SHP77 (cell line): ENCODE measurements around the gene TBX20.
A peak's percentile ranks its signal among the peaks of the same experiment; 100 is the strongest.
"Not testable (repeated sequence)": the region's sequence is repeated elsewhere in the genome, so short reads cannot be mapped to it uniquely, and the experiment has no call there.

Experiments used
- DNase-seq, 2 experiments: peaks; one replicate each; lab custom pipeline; 2025; lab: John Stamatoyannopoulos, UW

The TBX20 gene

DNA sequence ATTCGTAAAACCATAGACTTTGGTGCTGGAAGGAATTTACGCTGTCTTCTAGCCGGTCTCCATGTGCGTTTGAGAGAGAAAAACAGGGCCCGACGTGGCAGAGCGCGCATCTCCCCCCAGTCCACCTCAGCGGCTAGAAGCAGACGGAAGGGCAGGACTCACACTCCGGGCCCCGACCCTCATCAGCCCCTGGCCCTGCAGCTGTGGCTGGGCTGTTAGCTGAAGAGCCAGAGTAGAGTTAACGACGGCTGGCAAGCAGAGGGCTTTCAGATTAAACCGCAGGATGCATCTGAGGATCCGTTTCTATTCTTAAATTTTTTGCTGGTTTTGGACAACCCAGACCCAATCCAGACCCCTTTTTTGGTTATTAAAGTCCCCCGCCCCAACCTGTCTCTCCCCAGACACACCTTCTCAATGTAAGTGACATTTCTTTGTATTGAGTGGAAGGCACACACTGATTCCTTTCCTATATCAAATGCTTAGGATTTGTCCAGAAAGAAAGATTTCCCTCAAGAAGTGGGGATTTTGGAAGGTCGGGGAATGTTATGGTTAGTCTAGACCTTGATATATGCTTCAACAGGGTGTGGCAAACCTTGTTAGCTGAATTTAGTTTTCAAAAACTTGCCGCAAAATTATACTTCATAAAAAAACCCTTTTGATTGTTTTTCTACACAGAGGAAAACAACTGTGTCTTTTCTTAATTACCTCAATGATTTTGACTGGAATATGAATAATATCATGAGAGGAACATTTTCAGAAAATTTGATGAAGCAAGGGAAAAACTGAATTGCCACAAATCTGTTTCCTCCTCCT lies 1.7 kb upstream of the TBX20 start:
- no peak for DNase-seq

DNA sequence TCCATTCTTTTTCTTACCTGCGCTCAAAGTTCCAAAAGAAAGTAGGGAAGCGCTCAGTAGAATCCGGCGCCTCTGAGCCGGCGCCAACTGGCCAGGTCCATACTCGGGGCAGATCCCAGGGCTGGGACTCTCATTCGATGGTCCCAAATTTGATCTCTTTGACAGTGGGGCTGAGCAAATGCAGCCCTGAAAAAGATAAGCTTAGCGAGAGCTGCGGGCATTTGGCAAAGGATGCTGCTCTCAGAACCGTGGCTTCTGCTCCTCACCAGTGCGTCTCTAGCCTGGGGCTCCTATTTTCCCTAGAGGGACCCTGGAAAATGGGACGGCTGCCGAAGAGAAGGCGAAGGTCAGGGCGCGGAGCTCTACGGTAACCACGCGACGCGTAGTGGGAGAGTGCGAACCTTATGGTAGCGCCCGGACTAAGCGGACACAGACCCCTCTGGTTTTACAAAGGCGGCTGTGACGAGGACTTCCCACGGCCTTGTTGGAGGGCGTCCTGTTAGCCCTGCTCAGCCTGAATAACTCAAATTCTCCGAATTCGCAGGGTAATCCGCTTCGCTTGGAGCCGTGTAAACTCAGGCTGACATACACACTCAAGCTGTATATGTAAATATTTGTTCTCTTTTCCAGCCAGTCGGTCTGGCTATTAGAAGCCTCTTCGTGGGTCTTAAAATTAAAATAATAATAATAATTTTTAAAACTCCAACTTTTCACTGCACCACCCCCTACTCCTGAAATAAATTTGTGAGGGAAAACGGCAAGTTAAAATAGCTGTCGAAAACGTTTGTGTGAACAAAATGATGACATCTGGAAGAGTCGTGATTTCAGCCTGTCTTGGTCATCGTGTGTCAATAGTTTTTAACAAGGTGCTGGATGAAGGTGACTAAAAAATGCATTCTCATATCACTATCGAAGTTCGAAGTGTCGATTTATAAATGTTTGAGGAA lies 869 bp upstream of the TBX20 start:
- no peak for DNase-seq

DNA sequence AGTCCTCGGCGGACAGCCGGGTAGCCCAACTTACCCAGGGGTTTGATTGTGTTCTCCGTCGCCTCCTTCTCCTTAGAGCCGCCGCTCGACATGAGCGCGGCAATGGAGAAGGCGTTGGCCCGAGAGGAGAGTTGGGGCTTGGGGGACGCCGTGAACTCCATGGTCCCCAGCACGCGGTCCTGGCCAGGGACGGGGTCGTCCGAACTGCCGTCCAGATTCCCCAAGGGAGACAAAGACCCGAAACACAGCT lies 515 bp downstream of the TBX20 start:
- no peak for DNase-seq

DNA sequence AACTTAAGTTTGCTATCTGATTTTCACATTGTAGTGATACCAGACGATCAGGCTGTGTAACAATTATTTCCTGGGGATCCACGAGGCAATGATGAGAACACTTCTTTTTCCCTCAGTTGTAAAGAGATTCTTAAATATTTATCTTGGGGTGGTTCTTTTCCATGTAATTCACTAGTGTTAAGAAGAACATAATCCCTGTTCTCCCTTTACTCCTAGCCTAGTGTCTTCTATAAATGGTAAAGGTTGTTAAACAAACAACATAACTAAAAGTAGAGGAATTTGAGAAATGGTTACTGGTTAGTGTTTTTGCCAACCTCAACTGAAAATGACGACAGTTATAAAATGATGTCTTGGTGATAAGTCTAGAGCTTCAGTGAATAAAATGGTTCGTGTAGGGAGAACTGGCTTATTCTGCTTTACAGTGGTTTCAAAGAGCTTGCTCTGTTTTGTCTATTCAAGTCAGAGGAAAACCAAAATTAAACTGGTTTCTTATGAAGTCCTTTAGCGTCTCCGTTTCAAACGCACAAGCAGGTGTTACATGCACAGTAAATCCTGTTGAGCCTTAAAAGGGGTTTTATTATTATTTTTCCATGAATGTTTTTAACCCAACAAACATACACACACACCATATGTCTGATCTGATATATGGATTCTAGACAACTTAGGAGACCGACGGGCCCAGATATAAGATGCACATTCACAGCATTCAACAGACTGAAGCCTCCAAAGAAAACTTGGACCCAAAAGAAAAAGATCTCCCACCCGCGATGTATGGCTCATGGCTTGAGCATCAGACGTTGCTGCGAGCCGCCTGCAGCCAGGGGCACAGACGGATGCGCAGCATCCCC lies 1.1 kb downstream of the TBX20 start:
- no peak for DNase-seq

DNA sequence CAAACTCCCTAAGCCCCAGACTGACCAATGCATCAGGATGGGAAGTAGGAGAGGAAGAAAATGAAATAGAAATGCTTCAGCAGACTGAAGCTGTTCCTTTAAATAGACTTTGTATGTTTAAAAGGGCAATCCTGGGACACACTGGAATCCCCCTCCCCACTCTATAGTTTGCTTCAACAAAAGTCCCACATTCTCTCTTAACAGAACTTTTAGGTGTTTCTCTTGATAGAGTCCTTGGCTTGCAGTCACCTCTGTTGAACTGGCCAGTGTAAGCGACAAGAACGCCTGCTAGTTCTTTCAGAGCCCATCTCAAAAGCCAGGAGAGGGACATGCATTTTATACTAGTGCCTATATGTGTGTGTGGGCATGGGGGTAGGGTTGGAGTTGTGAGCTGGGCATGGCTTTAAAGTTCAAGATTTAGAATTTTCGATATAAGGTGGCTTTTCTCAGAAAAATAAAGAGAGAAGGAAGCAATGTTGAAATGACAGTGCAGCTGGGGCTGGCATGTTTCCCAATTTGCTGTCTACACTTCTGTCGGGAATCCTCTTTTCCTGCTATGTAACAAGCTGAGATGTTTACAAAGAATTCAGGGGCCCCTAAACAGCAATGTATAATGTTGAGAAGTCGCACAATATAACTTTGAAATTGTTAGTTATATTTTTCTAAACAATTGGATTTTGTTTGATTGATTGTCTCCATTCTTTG lies 2.1 kb downstream of the TBX20 start:
- DNase-seq: no peak

GRCh38 chr7:35250941-35251340 lies 3.0 kb downstream of the TBX20 start:
- DNase-seq: no peak

DNA sequence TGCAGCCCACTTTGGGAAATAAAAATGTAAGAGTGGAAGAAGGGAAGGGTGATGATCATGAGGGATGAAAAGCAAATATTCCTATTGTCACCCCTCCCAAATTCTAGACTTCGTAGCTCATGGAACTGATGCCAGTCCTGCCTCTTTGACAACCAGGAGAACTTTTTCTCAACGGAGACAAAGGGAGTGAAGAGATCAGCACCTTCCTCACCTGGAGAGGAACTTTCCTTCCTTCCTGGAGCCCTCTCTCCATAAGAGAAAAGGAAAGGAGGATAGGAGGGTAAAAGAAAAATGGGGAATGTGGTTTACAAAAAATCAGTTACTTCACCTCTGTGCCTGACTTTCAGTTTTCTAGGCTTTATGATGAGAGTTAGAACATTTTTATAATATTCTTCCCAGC lies 3.4 kb downstream of the TBX20 start:
- no peak for DNase-seq

DNA sequence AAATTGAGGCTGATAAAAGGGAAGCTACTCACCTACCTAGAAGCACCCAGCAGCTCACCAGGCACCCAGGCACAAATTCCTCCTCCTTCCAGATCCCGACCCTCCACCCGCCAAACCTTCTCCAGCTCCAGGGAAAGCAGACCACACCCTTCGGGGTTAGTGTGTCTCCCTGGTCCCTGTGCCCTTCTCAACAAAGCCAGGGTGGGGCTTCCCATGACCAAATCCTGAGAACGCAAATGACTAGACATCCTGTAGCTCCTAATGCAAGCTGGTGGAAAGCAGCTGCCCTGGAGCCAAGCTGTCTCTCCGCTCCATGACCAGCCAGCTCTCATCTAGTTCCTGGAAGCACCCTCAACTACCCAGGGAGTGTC lies 4.4 kb downstream of the TBX20 start:
- DNase-seq: no peak

- no peak for DNase-seq
Measured at GRCh38 chr7:35248576-35249536, 5.0 kb downstream of the TBX20 start.

DNA sequence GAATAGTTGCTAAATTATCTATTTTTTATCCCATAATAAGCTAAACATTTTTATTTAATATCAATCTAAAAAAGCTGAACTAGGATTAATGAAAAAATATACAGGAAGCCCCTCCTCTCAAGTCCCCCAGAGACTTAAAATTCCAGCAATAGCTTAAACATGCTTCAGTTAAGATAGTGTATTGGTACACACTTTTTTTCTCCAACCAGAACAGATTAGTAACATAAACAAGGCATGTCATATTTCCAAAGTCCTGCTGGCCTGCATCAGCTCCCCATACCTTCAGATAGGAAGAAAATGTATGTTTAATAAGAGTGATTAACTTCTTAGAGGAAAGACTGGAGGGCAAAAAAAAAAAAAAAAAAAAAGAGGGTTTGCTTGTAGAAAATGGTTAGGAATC lies 7.1 kb downstream of the TBX20 start:
- no peak for DNase-seq

DNA sequence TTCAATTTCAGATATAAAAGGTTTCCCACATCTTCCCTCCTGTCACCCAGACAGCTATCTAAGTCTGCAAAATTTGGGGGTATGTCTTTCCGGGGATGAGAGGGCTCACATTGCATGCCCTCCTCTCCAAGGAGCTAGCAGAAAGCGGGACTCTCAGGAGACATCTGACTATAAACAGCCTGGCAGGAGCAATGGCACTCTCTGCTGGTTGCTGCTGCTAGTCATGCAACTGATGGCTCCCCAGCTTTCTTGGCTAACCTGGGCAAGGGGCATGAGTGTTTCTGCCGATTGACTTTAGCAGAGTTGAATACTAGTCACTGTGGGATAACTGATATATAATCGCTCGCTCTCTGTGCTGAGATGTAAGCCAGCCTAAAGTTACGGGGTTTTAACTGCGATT lies 12.0 kb downstream of the TBX20 start:
- DNase-seq: no peak

- no peak for DNase-seq
Measured at GRCh38 chr7:35241436-35241835, 12.5 kb downstream of the TBX20 start.

- not testable (repeated sequence) for DNase-seq
Measured at GRCh38 chr7:35241008-35241407, 12.9 kb downstream of the TBX20 start.

DNA sequence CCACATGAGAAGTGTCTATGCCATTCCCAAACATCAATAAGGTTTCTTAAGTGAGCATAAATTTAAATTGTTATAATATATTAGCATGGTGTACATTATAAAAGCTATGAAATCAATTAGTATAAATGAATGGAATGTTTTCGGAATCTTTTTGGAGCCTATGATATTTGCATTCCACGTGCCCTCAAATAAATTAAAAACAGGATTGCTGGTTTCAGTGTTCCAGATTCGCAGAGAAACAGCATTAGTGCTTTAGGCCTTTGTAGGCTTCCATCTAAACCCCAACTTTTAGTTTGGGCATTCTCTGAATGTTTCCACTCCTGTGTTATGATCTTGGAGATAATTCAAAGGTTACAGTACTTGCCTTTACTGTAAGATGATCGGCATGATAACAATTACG lies 15.4 kb downstream of the TBX20 start:
- not testable (repeated sequence) for DNase-seq

DNA sequence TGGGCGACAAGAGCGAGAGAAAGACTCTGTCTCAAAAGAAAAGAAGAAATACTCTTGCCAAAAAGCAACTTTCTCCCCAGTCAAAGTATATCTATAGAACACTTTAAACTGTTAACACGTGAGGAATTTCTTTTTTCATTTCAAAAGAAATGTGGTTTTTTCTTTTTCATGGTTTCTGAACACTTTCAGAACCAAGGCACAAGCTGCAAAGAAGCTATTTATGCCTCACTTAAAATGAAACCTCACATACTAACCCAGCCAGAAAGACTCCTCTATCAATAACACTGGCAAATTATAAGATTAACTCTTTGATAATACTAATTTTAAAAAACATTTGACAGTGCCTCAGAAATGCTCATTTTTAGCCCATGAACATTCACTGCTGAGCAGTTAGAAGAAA lies 20.9 kb downstream of the TBX20 start:
- DNase-seq: no peak

DNA sequence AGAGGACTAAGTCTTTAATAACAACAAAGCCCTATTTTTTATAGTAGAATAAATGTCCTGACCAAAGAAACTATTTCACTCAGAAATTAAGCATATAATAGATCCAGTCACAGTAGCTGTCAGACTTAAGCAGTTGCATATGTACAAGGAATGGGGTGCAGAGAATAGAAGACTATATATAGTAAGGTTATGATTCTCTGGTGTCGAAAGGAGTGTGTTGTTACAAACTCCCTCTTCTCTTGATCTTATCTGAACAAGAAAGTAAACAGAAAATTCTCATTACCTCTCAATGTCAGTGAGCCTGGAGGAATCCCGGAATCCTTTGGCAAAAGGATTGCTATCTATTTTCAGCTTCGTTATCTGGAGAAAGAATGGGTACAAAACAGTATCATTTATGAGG lies 22.7 kb downstream of the TBX20 start:
- not testable (repeated sequence) for DNase-seq

GRCh38 chr7:35229116-35229780 lies 24.7 kb downstream of the TBX20 start:
- DNase-seq: not testable (repeated sequence)

DNA sequence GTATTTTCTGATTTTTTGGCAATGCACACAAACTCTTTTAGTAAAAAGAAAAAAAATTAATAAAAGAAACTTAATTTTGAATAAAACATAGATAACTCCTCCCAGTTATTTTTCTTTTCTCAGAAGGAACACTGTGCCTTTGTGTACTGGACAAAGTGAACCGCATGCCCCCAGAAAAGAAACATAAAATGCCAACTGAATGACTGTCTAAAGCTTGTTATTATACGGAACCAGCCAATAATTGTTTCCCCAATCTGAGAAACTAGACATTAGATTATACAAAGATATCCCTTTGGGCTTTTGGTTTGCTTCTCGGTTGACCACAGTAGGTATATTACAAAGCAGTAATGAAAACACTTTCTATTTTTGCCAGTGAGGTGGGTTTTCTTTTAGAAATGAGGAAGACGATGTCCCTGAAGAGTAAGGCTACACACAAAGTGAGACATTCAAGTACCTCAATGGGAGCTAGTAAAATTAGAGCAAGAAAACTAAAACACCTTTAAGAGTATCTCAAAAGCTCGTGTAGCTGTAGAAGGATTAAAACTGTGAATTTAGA lies 25.3 kb downstream of the TBX20 start:
- DNase-seq: not testable (repeated sequence)

- DNase-seq: peak in 1 of 2 experiments; percentile 4
Measured at GRCh38 chr7:35227438-35227837, 26.5 kb downstream of the TBX20 start.

DNA sequence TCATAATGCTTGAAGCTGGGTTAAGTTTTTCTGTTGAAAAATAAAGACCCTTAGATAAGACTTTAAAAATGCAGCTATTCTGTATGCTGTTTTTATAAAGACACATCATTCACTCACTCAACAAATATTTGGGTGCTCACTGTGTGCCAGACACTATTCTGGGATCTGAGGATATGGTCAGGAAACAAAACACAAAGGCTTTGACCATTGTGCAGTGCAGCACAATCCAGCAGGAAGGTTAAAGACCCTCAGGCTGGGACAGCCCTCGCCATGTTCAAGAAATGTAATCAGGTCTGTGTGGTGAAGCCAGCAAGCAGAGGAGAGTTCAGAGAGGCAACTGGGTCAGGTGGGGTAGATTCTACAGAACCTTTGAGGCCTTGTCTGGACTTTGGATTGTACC lies 31.5 kb downstream of the TBX20 start:
- DNase-seq: not testable (repeated sequence)
